Adrenal gland (tissue), 12 donors: ENCODE results near the gene MYO1B. TPM values are rescaled to one million over a fixed set of nuclear protein-coding genes. Genes with fewer than 3 reads are reported as not detected.
A peak's percentile ranks its signal among the peaks of the same experiment; 100 is the strongest.

Experiments used
- DNase-seq, 7 donors: peaks; one replicate each; pipeline ENCODE4 v3.0.0-alpha.2; 2019 to 2020
- H3K27ac ChIP-seq, 5 donors: fragments of 200-600 bp; sonication (generic) in 4 of 5; 1 replicate in 3 of 5; 2 replicates in 2 of 5; pipeline versions ENCODE4 v1.5.1 to v1.8.0; 2016 to 2020; ENCODE audit warnings: mild to moderate bottlenecking in 1 of 5
- H3K27me3 ChIP-seq: fragments of 200-600 bp; 2 replicates; pipeline ENCODE4 v1.8.0; 2021
- H3K36me3 ChIP-seq, 2 donors: fragments of 200-600 bp; replicated peaks in 1 of 2; 1 replicate in 1 of 2; 2 replicates in 1 of 2; pipeline versions ENCODE4 v1.5.1 to v1.8.0; 2018 to 2022
- H3K4me1 ChIP-seq, 2 donors: fragments of 200-600 bp; replicated peaks in 1 of 2; 1 replicate in 1 of 2; 2 replicates in 1 of 2; pipeline versions ENCODE4 v1.5.1 to v1.8.0; 2018 to 2021
- H3K4me3 ChIP-seq, 4 donors: fragments of 200-600 bp; sonication (generic) in 3 of 4; one replicate each; pipeline ENCODE4 v1.5.1; 2016 to 2018
- H3K9me3 ChIP-seq, 3 donors: fragments of 200-600 bp; sonication (generic) in 1 of 3; replicated peaks in 1 of 3; 1 replicate in 2 of 3; 2 replicates in 1 of 3; pipeline versions ENCODE4 v1.5.1 to v1.8.0; 2016 to 2021
- POLR2A ChIP-seq, 2 donors: fragments of 450-650 bp; IDR thresholded peaks; one replicate each; pipeline ENCODE4 v1.6.1; 2017; ENCODE audit warnings: antibody characterized with exemption in 2 of 2, mild to moderate bottlenecking in 2 of 2, moderate library complexity in 1 of 2
- WGBS, 4 donors: extraction: QIAGEN DNeasy Blood & Tissue Kit in 2 of 4; methylation state at CpG; one replicate each; pipeline versions ENCODE4 v1.1.5 to v1.1.7; 2013 to 2017; 5-methylcytosine and 5-hydroxymethylcytosine counted together
- intact Hi-C, 2 donors: fragments of 100-400 bp; cut with DNase I; formaldehyde crosslinking; loops; one replicate each; pipeline versions ENCODE4 v1.14.1 to v1.15.0; 2022 to 2023
- polyA plus RNA-seq, 3 donors: library from polyadenylated mRNA; stranded (reverse); fragments of 200-250 nt in 2 of 3; fragments of 350-450 nt in 1 of 3; fragmentation: Illumina TruSeq in 1 of 3; extraction: RNeasy Lipid Tissue Mini Kit (QIAGEN cat#74804) in 1 of 3; gene quantifications; one replicate each; pipeline ENCODE4 v1.2.3, GENCODE V29; 2013 to 2014
- total RNA-seq, 9 donors: library from RNA; depleted of rRNA in 4 of 9; stranded (reverse); fragments of >200 nt in 4 of 9; fragments of 120-200 nt in 1 of 9; fragmentation: NEBNext Ultra II Directional in 1 of 9; extraction: Animal tissue kit (Norgen Biotek cat#: 25700) in 1 of 9; gene quantifications; one replicate each; pipeline versions ENCODE4 v1.1.0 to v1.2.4, GENCODE V29; 2013 to 2023
- TF ChIP-seq, protein P1 (sequence below), 6 experiments: fragments of 450-650 bp in 4 of 6; fragments of 200-600 bp in 2 of 6; sonication (generic) in 1 of 6; IDR thresholded peaks; 1 replicate in 5 of 6; 2 replicates in 1 of 6; pipeline versions ENCODE4 v1.5.1 to v1.8.0; 2016 to 2021; ENCODE audit warnings: antibody characterized with exemption in 6 of 6, mild to moderate bottlenecking in 2 of 6, moderate library complexity in 1 of 6
- donor health status: healthy with polysubstance abuse.
- donor health status: Bipolar disorder and iron deficiency.
- donor health status: DM: yes; HTN: yes; CAD: no.
- donor health status: DM: no; HTN: no; CAD: no.
- donor health status: DM: no; HTN: no; CAD: no.
- donor health status: DM: yes; HTN: yes; CAD: no.

MYO1B gene
- total and polyA plus RNA-seq, 12 donors, result 6.9 to 24.0 (median 14.0) TPM

DNA sequence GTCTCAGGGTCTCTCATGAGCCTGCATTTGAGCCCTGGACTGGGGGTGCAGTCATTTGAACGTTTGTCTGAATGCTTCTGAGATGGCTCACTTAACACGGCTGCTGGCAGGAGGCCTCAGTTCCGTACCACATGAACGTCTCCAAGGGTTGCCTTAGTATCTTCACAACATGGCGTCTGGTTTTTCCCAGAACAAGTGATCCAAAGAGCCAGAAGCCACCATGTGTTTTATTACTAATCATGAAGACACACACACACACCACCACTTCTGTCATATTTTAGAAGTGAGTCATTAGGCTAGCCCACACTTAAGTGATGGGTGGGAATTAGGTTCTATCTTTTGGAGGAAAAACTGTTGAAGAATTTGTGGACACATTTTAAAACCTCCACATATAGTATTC, 15.0 kb upstream of the MYO1B start:
- intact Hi-C loops, result loop anchor here in 1 of 2 donors (10.0 kb wide), 1 partner anchor 125 kb away; no protein-coding TSS in a partner anchor
- Histone ChIP-seq H3K36me3 (no peaks in the 10 kb centered on the region), H3K9me3 (no peaks in the 10 kb centered on the region), H3K27ac (no peak overlapping the region), H3K4me1 (no peaks in the 10 kb centered on the region), H3K4me3 (no peak overlapping the region), H3K27me3 (no peaks in the 10 kb centered on the region)
- no peak for TF ChIP-seq POLR2A (IDR thresholded peaks at IDR 0.05)
- TF ChIP-seq, protein P1, sequence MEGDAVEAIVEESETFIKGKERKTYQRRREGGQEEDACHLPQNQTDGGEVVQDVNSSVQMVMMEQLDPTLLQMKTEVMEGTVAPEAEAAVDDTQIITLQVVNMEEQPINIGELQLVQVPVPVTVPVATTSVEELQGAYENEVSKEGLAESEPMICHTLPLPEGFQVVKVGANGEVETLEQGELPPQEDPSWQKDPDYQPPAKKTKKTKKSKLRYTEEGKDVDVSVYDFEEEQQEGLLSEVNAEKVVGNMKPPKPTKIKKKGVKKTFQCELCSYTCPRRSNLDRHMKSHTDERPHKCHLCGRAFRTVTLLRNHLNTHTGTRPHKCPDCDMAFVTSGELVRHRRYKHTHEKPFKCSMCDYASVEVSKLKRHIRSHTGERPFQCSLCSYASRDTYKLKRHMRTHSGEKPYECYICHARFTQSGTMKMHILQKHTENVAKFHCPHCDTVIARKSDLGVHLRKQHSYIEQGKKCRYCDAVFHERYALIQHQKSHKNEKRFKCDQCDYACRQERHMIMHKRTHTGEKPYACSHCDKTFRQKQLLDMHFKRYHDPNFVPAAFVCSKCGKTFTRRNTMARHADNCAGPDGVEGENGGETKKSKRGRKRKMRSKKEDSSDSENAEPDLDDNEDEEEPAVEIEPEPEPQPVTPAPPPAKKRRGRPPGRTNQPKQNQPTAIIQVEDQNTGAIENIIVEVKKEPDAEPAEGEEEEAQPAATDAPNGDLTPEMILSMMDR (IDR thresholded peaks at IDR 0.05), result no peak
- WGBS, 4 donors, result 61 to 85% (median 70%) methylated on average over 5 of the region's 5 CpGs
- DNase-seq, result no peak

DNA sequence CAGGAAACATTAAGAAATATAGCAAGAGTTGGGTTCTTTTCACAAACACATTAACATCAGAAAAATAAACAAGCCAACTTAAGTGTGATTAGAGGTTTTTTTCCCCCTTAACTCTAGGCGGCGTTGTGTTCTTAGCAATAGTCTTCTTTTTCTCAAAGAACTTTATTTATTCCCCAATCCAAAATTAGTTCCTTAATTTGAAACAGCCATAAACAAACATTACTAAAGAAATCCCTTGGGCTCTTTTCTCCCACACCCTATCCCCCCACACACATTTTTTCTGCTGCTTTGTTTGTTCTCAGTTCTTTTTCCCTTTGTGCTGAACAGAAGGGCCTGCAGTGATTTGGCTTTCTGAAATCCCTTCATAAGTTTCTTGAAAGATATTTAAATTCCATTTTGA, 13.2 kb upstream of the MYO1B start:
- Histone ChIP-seq H3K27ac (no peak overlapping the region), H3K4me1 (no peaks in the 10 kb centered on the region), H3K27me3 (no peaks in the 10 kb centered on the region), H3K36me3 (no peaks in the 10 kb centered on the region), H3K4me3 (no peak overlapping the region), H3K9me3 (no peaks in the 10 kb centered on the region)
- no peak for DNase-seq
- intact Hi-C loops, result loop anchor here in 1 of 2 donors (10.0 kb wide), 1 partner anchor 123 kb away; no protein-coding TSS in a partner anchor
- WGBS, 4 donors, result 42 to 71% (median 62%) methylated on average over 2 of the region's 2 CpGs
- TF ChIP-seq, protein P1 (IDR thresholded peaks at IDR 0.05), result peak in 5 of 6 experiments; percentile 12 to 39 (median 27)
- no peak for TF ChIP-seq POLR2A (IDR thresholded peaks at IDR 0.05)

DNA sequence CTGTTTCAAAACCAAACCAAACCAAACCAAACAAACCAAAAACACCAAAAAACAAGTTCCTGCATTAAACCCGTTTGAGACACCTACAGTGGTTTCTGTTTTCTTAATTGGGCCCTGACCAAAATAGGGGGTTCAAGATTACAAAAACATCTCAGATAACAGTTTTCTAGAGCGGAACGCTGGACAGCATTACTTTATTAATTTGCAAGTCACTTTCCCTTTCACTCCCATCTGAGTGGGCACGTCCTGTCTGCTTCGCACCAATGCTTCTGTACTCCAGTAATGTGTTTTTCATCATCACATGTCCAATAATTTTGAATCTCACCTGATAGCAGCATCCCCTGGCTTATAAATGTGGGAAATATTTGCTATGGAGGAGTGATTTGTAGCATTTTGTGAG, 11.7 kb upstream of the MYO1B start:
- intact Hi-C loops, result loop anchor here in 1 of 2 donors (10.0 kb wide), 1 partner anchor 121 kb away; no protein-coding TSS in a partner anchor
- Histone ChIP-seq H3K4me1 (no peaks in the 10 kb centered on the region), H3K36me3 (no peaks in the 10 kb centered on the region), H3K27ac (no peak overlapping the region), H3K9me3 (no peaks in the 10 kb centered on the region), H3K27me3 (no peaks in the 10 kb centered on the region), H3K4me3 (no peak overlapping the region)
- no peak for DNase-seq
- TF ChIP-seq, protein P1 (IDR thresholded peaks at IDR 0.05), result no peak
- TF ChIP-seq POLR2A (IDR thresholded peaks at IDR 0.05), result no peak
- 69 to 91% (median 79%) methylated on average over 5 of the region's 5 CpGs for WGBS, 4 donors

DNA sequence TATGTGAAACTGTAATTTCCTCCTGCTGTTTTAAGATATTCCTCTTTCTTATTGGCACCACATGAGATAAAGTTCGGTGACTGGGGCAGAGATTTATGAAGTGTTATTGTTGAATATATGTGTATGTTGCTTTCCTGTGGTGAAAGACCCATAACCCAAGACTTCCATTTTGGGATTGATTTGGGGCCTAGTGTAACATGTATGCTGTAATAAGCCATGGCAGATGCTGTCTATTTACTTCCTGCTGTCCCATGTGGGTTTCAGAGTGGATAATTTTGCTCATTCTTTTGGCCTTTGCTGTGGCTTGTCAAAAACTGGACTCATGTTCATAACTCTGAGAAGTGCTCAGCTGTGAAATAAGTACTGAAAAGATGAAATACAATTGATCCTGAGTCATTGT, 10.8 kb upstream of the MYO1B start:
- Histone ChIP-seq H3K27ac (no peak overlapping the region), H3K4me3 (no peak overlapping the region), H3K36me3 (no peaks in the 10 kb centered on the region), H3K4me1 (no peaks in the 10 kb centered on the region), H3K9me3 (no peaks in the 10 kb centered on the region), H3K27me3 (no peaks in the 10 kb centered on the region)
- DNase-seq, result no peak
- intact Hi-C loops, result loop anchor here in 1 of 2 donors (10.0 kb wide), 1 partner anchor 120 kb away; no protein-coding TSS in a partner anchor
- 65 to 82% (median 78%) methylated on average over 1 of the region's 1 CpG for whole genome bisulfite sequencing, 4 donors
- TF ChIP-seq, protein P1 (IDR thresholded peaks at IDR 0.05), result no peak
- no peak for TF ChIP-seq POLR2A (IDR thresholded peaks at IDR 0.05)
